NCI-H2196 (cell line): Measurements from ENCODE around the gene APCDD1.
"Not testable (repeated sequence)": the region's sequence is repeated elsewhere in the genome, so short reads cannot be mapped to it uniquely, and the experiment has no call there.

Source experiments
- DNase-seq: peaks from one replicate; lab custom pipeline; 2025; ENCODE audit not compliant: unreplicated experiment; lab: John Stamatoyannopoulos, UW

The APCDD1 gene

GRCh38 chr18:10524507-10525370 lies 70.3 kb downstream of the APCDD1 start:
- no peak for DNase-seq

- DNase-seq = no peak
Measured at GRCh38 chr18:10525371-10525691, 70.9 kb downstream of the APCDD1 start.

- peak; percentile 97 for DNase-seq
Measured at GRCh38 chr18:10525697-10526560, 71.5 kb downstream of the APCDD1 start, which contains the start of gene NAPG. NAPG (plus strand) TSS chr18:10526027; CDS start chr18:10526103, 76 bp downstream.

GRCh38 chr18:10526561-10526949 lies 72.1 kb downstream of the APCDD1 start:
- no peak for DNase-seq

GRCh38 chr18:10528439-10528838 lies 74.0 kb downstream of the APCDD1 start:
- DNase-seq = no peak

GRCh38 chr18:10530002-10530401 lies 75.6 kb downstream of the APCDD1 start:
- DNase-seq = no peak

GRCh38 chr18:10530852-10531251 lies 76.4 kb downstream of the APCDD1 start:
- DNase-seq = no peak

- no peak for DNase-seq
Measured at GRCh38 chr18:10533111-10533510, 78.7 kb downstream of the APCDD1 start.

- no peak for DNase-seq
Measured at GRCh38 chr18:10536280-10536679, 81.8 kb downstream of the APCDD1 start.

- DNase-seq = no peak
Measured at GRCh38 chr18:10537765-10538164, 83.3 kb downstream of the APCDD1 start.

- DNase-seq = not testable (repeated sequence)
Measured at GRCh38 chr18:10539124-10539523, 84.7 kb downstream of the APCDD1 start.
